Kidney epithelial cell (primary cell): ENCODE measurements around the gene GPSM1. TPM values are rescaled to one million over a fixed set of nuclear protein-coding genes. Genes with fewer than 3 reads are reported as not detected.
"Not testable (repeated sequence)": the region's sequence is repeated elsewhere in the genome, so short reads cannot be mapped to it uniquely, and the experiment has no call there.

ENCODE experiments used
- DNase-seq: peaks from one replicate; pipeline ENCODE4 v3.0.0-alpha.2; 2010; ENCODE audit warnings: low read depth
- H3K27me3 ChIP-seq: 2 replicates; pipeline ENCODE4 v1.6.0; 2011; ENCODE audit warnings: low read length; ENCODE audit not compliant: control insufficient read depth, insufficient read depth
- H3K36me3 ChIP-seq: 2 replicates; pipeline ENCODE4 v1.5.1; 2011; ENCODE audit warnings: low read length; ENCODE audit not compliant: control insufficient read depth, insufficient read depth
- H3K4me3 ChIP-seq: 2 replicates; pipeline ENCODE4 v1.5.1; 2011; ENCODE audit warnings: low read depth, mild to moderate bottlenecking, control low read depth, low read length
- CTCF ChIP-seq: IDR thresholded peaks from 2 replicates; pipeline ENCODE4 v1.5.1; 2011; ENCODE audit warnings: mild to moderate bottlenecking, moderate library complexity, low read length, control low read depth, inconsistent platforms; ENCODE audit not compliant: insufficient read depth, poor library complexity, severe bottlenecking
- total RNA-seq: library from RNA; depleted of rRNA; stranded (reverse); fragments of >200 nt; gene quantifications from 2 replicates; pipeline ENCODE4 v1.2.3, GENCODE V29; 2015

The GPSM1 gene
- total RNA-seq, 1 donor from 2014 or later, result 31.8 TPM

- H3K36me3 ChIP-seq, result peaks cover 6% of the 10 kb centered on the region
- DNase-seq, result no peak
- no peak overlapping the region for H3K4me3 ChIP-seq
- H3K27me3 ChIP-seq, result no peaks in the 10 kb centered on the region
- no peak for TF ChIP-seq CTCF
Observed at GRCh38 chr9:136402067-136402466, 74.7 kb downstream of the GPSM1 start.

- H3K36me3 ChIP-seq, result peaks cover 4% of the 10 kb centered on the region
Observed at GRCh38 chr9:136403538-136403914, 76.2 kb downstream of the GPSM1 start.

GRCh38 chr9:136403915-136404800 is 76.8 kb downstream of the GPSM1 start:
- peaks cover 4% of the 10 kb centered on the region for H3K36me3 ChIP-seq
- H3K27me3 ChIP-seq, result no peaks in the 10 kb centered on the region
- no peak for DNase-seq
- H3K4me3 ChIP-seq, result no peak overlapping the region
- no peak for TF ChIP-seq CTCF

More at GRCh38 chr9:136403538-136403914, 76.2 kb downstream of the GPSM1 start:
- TF ChIP-seq CTCF, result no peak
- no peaks in the 10 kb centered on the region for H3K27me3 ChIP-seq
- DNase-seq, result no peak
- no peak overlapping the region for H3K4me3 ChIP-seq

- no peaks in the 10 kb centered on the region for H3K27me3 ChIP-seq
- no peak for DNase-seq
- TF ChIP-seq CTCF, result no peak
- H3K36me3 ChIP-seq, result peaks cover 4% of the 10 kb centered on the region
- no peak overlapping the region for H3K4me3 ChIP-seq
Observed at GRCh38 chr9:136404801-136405136, 77.4 kb downstream of the GPSM1 start.

GRCh38 chr9:136405481-136405880 is 78.1 kb downstream of the GPSM1 start:
- Histone ChIP-seq H3K36me3 (peaks cover 4% of the 10 kb centered on the region), H3K4me3 (no peak overlapping the region), H3K27me3 (no peaks in the 10 kb centered on the region)
- TF ChIP-seq CTCF, result no peak
- DNase-seq, result no peak

- H3K4me3 ChIP-seq, H3K36me3 ChIP-seq, DNase-seq, H3K27me3 ChIP-seq: not testable (repeated sequence)
Observed at GRCh38 chr9:136405904-136406303, 78.6 kb downstream of the GPSM1 start.

- not testable (repeated sequence) for H3K36me3 ChIP-seq, H3K27me3 ChIP-seq, DNase-seq, H3K4me3 ChIP-seq
Observed at GRCh38 chr9:136407061-136407460, 79.7 kb downstream of the GPSM1 start.
